ENCODE measurements around the gene MOGAT3.

MOGAT3 gene

DNA sequence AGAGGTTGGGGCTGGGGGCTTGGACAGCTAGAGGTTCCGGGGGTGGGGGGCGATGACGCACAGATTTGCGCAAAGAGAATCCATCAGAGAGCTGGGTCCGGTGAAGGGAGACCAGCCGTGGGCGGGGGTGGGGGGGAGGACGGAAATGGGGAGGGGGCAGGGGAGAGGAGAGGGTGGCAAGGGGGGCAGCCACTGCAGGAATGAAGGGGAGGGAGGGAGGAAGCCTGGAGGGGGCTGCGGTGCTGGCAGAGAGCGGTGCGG is 34.3 kb downstream of the MOGAT3 start:
- Histone ChIP-seq H3K9me3 (no peaks in the 10 kb centered on the region), H3K36me3 (no peaks in the 10 kb centered on the region), H3K27me3 (peaks cover 100% of the 10 kb centered on the region), H3K4me1 (ENCODE audit: control insufficient read depth in 1 of 2, insufficient read depth in 1 of 2, low read depth in 1 of 2, low read length in 1 of 2) (peaks cover 5 to 26% of the 10 kb centered on the region in 2 experiments), H3K4me3 (ENCODE audit: low read depth in 1 of 2, low read length in 1 of 2) (no peak overlapping the region), H3K27ac (no peak overlapping the region)
- TF ChIP-seq, protein P1, sequence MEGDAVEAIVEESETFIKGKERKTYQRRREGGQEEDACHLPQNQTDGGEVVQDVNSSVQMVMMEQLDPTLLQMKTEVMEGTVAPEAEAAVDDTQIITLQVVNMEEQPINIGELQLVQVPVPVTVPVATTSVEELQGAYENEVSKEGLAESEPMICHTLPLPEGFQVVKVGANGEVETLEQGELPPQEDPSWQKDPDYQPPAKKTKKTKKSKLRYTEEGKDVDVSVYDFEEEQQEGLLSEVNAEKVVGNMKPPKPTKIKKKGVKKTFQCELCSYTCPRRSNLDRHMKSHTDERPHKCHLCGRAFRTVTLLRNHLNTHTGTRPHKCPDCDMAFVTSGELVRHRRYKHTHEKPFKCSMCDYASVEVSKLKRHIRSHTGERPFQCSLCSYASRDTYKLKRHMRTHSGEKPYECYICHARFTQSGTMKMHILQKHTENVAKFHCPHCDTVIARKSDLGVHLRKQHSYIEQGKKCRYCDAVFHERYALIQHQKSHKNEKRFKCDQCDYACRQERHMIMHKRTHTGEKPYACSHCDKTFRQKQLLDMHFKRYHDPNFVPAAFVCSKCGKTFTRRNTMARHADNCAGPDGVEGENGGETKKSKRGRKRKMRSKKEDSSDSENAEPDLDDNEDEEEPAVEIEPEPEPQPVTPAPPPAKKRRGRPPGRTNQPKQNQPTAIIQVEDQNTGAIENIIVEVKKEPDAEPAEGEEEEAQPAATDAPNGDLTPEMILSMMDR (IDR thresholded peaks at IDR 0.05) = no peak

DNA sequence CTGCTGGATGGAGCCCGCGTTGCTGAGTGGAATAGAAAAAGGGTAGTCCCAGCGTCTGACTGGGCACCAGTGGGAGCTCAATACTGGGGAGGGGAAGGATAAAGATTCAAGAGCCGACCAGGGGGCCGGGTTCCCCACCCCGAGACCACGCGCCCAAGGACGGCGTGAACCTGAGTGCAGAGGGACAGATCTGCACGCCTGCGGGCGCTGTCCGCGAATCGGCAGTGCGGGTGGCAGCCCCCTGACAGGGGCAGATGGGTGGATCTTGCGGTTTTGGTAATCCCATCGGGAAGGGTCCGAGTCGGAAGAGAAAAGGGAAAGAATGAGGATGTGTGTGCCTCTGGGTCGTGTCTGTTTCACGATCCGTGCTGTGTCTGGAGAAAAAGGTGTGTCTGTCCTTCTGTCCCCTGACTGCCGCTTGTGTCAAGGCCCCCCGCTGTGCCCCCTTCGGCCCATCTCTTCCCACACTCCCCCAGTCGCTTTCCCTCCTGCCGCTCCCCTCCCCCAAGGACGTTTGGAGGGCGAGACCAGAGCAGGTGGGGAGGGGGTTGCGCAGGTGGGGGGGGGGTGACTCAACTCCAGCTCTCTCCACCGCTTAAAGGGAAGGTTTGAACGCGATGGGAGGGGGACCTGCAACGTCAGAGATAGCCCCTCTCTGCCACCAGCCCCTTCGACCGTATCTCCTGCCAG is 34.7 kb downstream of the MOGAT3 start:
- TF ChIP-seq, protein P1 (IDR thresholded peaks at IDR 0.05) = no peak
- H3K36me3 ChIP-seq = no peaks in the 10 kb centered on the region
- H3K27me3 ChIP-seq = peaks cover 100% of the 10 kb centered on the region
- H3K9me3 ChIP-seq = no peaks in the 10 kb centered on the region
- H3K4me1 ChIP-seq (ENCODE audit: control insufficient read depth in 1 of 2, insufficient read depth in 1 of 2, low read depth in 1 of 2, low read length in 1 of 2) = peaks cover 5 to 26% of the 10 kb centered on the region in 2 experiments
- no peak overlapping the region for H3K27ac ChIP-seq
- peak overlapping the region in 1 of 2 experiments; percentile 35 for H3K4me3 ChIP-seq (ENCODE audit: low read depth in 1 of 2, low read length in 1 of 2)

DNA sequence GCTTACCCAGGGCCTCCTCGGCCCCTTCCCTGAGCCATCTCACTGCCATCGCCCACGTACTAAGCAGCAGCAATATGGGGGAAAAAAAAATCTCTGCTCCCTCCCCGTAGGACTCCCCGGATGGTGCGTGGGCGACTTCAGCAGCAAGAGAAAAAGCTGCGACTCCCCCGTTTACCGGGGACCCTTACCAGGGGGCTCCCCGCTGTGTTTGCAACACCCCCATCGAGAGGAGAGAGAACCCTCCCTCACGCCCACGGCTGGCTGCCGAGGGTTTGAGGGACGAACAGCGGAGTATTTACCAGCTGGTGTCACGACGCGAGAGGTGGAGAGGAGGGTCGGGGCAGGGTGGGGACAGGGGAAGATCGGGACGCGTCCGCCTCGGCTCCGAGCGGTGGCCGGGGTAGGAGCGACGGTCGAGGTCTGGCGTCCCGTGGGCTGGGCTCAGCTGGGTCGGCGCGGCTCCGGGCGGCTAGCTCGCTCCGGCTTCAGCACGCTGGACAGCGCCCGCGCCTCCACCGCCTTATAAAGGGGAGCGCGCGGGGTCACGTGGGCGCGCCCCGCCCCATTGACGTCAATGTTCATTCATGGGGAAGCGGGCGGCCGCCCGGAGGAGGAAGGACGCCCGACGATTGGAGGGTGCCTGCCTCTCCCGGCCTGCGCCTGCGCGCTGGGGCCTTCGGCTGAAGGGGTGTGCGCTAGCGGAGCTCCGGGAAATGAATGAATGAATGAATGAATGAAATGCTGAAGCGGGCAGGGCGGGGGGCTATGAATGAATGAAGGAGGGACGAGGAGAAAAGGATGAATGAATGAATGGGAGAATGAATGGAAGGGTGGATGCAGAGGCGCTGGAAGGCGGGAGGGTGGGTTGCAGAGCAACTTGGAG is 35.5 kb downstream of the MOGAT3 start, which contains the start of gene VGF:
TSS of gene VGF (minus strand) at position 495 of the 883 bp plus-strand sequence. CDS start 726 bp downstream, outside the sequence.
- Histone ChIP-seq H3K9me3 (no peaks in the 10 kb centered on the region), H3K27me3 (peaks cover 100% of the 10 kb centered on the region), H3K36me3 (no peaks in the 10 kb centered on the region), H3K27ac (peak within 1 kb of the TSS; percentile 10), H3K4me1 (ENCODE audit: control insufficient read depth in 1 of 2, insufficient read depth in 1 of 2, low read depth in 1 of 2, low read length in 1 of 2) (peaks cover 5 to 26% of the 10 kb centered on the region in 2 experiments), H3K4me3 (ENCODE audit: low read depth in 1 of 2, low read length in 1 of 2) (peak within 1 kb of the TSS in 1 of 2 experiments; percentile 35)
- TF ChIP-seq, protein P1 (IDR thresholded peaks at IDR 0.05) = no peak

DNA sequence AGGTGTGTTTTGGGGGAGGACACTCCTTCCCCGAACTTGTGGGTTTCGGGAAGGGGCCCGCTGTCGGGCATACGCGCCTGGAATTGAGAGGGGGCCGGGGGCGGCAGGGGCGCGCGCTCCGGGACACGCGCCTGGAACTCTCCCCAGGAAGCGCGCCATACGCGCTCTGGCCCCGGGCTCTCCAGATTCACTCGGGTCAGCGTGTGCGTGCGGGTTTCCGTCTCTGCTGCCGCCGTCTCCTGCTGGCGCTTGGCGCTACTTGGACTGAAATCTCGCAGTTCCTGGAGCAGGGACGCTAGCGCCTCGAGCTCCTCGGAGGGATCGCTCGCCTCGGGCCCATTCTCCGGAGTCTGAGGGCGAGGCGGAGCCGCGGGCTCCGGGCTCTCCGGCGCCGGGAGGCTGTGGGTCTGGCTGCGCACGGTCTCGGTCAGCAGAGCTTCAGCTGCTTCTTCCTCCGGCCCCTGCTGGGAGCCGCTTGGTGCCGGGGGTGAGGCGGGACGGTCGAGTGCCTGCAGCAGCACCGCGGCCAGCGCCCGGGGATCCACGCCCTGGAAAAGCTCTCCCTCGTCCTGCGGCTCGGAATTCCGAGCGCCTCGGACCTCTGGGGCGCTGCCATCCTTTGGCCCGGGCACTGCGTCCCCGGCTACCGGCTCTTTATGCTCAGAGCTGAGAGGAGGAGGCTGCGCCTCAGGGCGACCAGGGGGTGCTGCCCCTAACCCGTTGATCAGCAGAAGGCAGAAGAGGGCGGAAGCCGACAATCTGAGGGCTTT is 36.6 kb downstream of the MOGAT3 start:
- Histone ChIP-seq H3K4me1 (ENCODE audit: control insufficient read depth in 1 of 2, insufficient read depth in 1 of 2, low read depth in 1 of 2, low read length in 1 of 2) (peaks cover 5 to 26% of the 10 kb centered on the region in 2 experiments), H3K36me3 (no peaks in the 10 kb centered on the region), H3K27me3 (peaks cover 94% of the 10 kb centered on the region), H3K27ac (no peak overlapping the region), H3K9me3 (no peaks in the 10 kb centered on the region), H3K4me3 (ENCODE audit: low read depth in 1 of 2, low read length in 1 of 2) (peak overlapping the region in 1 of 2 experiments; percentile 24)
- TF ChIP-seq, protein P1 (IDR thresholded peaks at IDR 0.05) = no peak

DNA sequence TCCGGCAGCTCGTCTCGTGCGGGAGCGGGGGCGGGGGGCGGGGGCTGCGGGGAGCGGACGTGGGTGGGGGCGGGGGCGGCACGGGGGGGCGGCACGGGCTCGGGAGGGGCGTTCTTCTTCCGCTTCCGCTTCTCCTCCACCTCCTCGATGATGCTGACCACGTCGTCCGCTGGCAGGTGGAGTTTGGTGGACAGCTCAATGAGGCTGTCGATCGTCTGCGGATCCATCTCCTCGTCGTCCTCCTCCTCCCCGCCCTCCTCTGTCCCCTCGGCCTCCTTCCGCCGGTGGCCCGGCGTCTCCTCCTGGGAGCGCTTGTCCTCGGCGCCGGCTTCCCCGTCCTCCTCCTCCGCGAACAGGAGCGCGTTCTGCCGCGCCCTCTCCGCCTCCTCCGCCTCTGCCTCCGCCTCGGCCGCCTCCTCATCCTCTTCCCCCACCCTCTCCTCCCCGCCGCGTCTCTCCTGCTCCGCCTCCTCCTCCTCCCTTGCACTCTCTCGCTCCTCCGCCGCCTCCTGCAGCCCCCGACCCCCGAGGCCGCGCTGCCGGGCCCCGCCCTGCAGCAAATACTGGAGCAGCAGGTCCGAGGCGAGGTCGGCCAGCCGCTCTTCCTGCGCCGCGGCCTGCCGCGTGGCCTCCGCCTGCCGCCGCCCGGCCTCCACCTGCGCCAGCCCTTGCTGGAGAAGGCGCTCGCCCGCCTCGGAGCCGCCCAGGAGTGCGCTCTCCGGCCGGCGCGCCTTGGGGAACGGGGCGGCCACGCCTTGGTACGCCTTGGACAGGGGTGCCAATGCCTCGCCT is 37.4 kb downstream of the MOGAT3 start:
- Histone ChIP-seq H3K9me3 (no peaks in the 10 kb centered on the region), H3K36me3 (no peaks in the 10 kb centered on the region), H3K4me3 (ENCODE audit: low read depth in 1 of 2, low read length in 1 of 2) (peak overlapping the region in 1 of 2 experiments; percentile 24), H3K4me1 (ENCODE audit: control insufficient read depth in 1 of 2, insufficient read depth in 1 of 2, low read depth in 1 of 2, low read length in 1 of 2) (peaks cover 5 to 26% of the 10 kb centered on the region in 2 experiments), H3K27ac (no peak overlapping the region), H3K27me3 (peaks cover 86% of the 10 kb centered on the region)
- TF ChIP-seq, protein P1 (IDR thresholded peaks at IDR 0.05) = no peak
